ENCODE measurements around the gene ABHD2.

ABHD2 gene

GRCh38 chr15:89171136-89172072 lies 83.1 kb downstream of the ABHD2 start:
- DNase-seq, result peak; percentile 20

- DNase-seq, result no peak
Measured at GRCh38 chr15:89172921-89173320, 84.7 kb downstream of the ABHD2 start.

- DNase-seq, result no peak
Measured at GRCh38 chr15:89174476-89174875, 86.2 kb downstream of the ABHD2 start.

DNA sequence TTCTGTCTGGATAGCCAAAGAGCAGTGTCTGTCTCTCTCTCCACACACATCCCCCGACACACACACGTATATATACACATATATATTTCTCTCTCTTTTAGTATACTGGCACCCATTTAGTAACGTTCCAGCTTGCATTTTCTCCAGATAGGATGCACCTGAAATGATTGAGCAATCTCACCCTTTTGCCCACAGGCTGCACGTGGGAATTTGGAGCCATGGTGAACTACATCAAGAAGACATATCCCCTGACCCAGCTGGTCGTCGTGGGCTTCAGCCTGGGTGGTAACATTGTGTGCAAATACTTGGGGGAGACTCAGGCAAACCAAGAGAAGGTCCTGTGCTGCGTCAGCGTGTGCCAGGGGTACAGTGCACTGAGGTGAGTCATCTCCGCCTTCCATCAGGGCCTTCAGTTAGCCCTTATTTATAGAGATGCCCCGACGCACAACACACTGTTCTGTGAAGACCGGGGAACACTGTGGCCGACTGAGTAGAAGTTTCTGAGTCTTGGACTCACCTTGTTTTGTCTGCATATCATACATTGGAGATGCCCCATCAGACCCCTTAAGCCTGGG lies 87.4 kb downstream of the ABHD2 start:
- no peak for DNase-seq

DNA sequence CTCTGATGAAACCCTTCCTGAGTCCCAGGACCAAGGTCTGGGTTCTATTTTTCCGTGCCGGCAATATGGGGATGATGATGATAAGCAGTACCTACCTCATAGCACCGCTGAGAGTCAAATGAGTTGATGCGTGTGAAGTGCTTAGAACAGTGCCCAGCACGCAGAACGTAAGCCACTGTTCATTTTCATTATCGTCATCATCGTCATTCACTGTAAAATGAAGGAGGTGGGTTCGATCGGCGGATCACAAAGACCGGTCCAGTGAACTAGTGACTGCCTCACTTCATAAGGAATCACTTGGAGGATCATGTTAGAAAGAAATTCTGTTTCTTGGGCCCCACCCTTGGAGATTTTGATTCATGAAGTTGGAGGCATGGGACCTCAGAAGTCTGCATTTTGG lies 88.9 kb downstream of the ABHD2 start:
- DNase-seq, result no peak

DNA sequence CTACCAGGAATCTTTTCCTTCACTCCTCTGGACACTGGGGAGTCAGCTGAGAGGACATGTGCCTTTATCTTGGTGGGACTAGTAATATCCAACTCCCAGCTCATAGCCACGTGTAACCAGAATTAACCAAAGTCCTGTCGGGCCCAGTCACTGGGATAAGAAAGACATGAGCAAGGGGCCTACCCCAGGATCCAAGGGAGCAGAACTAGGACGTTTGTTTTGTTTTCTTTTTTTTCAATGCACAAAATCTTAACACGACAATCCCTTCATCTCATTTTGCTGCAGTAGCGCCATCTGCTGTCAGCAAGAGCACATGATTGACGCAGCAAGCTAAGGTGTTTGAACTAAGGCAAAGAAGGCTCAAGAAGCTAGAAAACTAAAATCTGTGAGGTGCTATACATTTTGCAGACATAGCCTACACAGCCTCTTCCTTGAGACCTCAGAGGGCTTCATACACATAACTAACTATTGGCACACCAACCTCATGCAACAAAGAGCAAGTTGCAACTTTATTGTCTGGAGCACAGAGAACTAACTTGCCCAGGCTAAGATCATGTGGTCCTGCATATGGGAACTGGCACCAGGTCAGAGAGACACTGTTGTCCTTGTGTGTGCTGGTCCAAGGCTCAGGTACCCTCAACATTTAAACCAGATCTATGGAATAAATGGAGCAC lies 89.5 kb downstream of the ABHD2 start:
- DNase-seq, result peak; percentile 57

DNA sequence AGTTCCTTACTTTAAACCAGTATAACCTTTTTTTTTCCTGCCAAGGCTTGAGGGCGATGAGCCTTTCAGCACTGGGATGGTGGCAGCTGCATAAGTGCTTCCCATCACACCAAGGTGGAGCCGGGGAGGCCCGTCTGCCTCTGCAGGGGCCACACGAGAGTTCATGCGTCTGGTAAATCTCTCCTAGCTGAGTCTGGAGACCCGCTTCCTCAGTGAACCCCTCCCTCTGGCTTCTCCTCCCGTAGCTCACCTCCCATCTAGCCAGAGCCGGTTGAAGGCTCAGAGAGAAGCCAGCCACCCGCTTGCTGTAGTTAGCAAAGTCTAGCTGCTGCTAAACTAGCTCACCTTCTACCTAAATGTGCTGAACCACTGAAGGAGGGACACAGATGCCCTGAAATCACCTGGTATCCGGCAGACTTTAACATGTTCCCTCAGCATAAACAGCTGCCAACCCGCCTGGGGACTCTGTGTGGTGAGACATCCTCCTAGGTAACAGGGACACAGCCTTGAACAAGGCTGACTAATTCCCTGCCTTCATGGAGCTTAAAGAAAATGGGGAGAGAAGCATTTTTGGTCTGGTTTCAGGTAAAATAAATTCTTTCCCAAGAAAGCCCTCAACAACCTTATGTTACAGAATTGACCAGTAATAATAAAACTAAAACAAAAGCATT lies 90.2 kb downstream of the ABHD2 start:
- DNase-seq, result no peak

DNA sequence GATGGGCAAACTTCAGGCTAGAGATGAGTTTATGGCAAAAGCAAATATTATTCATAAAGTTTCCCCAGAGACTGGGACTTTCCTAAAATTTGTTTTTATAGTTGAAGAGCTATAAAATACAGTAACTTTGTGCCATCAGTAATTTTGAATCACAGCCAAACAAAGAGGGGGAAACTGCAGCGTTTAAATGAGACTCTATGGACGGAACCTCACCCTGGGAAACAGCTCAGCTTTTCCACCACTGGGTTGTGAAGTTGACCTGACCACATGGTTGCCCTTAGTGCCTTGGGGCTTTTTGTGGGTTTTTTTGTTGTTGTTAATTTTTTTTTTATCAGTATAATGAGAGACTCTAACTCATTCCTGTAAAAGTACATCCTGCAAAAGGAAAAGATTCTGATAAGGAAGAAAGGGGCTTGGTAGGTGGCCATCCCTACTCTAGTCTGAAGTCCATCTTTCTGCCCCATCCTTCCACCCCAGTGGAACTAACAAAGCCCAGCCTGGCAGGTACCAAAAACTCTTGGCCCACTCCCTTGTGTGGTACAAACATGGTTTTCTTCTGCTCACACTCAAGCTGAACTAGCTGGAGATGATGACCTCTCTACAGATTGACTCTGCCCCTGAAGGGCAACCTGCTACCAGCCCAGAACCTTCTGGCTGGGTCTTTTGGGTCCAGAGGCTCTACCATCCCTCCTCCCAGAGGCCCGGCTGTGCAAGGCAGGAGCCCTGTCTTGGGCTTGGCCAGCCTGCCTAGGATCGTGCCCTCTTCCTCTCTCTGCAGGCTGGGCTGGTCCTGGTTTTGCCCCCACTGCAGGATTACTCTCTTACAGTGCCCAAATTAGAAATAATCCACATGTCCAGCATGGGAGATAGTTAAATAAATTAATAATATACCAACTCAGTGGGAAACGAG lies 92.0 kb downstream of the ABHD2 start:
- DNase-seq, result no peak

- no peak for DNase-seq
Measured at GRCh38 chr15:89184357-89184756, 96.1 kb downstream of the ABHD2 start.

DNA sequence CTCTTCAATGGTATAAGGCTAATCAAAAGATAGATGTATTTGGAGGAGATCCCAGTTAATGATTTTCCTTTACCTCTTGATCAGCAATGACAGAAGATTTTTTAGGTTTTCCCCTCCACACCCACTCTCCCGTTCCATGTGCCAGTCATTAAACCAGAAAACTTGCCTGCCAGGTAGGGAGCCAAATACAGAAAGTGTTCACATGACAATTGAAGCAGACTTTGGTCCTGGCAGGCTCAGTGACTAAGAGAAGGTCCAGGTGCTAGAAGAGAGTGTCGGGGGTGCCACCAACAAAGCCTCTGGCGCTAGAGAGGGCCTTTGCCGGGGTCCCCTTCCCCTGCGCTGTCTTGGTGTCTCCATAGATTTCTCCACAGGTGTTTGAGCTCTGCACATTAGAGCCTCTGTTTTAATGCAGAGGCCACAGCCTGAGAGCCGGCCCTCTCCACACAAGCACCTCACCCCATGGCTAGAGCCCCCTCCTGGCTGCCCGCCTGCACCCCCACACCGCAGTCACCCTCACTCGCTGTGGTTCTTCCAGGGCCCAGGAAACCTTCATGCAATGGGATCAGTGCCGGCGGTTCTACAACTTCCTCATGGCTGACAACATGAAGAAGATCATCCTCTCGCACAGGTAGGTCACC lies 96.8 kb downstream of the ABHD2 start:
- DNase-seq, result no peak

GRCh38 chr15:89186803-89187202 lies 98.5 kb downstream of the ABHD2 start:
- no peak for DNase-seq

- no peak for DNase-seq
Measured at GRCh38 chr15:89187301-89187985, 99.2 kb downstream of the ABHD2 start.

DNA sequence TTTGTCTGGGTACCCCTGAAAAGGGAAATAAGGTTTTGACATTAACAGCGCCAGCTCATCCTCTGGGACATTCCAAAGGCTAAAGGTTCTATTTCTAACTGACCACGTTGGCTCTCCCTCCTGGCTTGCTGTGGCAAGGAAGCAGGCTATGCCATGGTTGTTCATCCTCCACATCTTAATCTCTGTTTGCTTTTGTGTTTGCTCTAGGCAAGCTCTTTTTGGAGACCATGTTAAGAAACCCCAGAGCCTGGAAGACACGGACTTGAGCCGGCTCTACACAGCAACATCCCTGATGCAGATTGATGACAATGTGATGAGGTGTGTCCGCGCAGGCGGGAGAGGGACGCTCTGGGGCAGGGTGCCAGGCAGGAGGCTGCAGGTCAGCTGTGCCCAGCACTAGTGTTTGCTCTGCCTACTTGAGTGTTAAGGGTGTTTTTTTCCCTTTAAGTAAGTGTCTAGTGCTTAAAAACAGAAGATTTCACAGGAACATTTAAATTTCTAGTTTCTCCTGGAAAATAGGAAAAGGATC lies 99.8 kb downstream of the ABHD2 start:
- DNase-seq, result no peak

DNA sequence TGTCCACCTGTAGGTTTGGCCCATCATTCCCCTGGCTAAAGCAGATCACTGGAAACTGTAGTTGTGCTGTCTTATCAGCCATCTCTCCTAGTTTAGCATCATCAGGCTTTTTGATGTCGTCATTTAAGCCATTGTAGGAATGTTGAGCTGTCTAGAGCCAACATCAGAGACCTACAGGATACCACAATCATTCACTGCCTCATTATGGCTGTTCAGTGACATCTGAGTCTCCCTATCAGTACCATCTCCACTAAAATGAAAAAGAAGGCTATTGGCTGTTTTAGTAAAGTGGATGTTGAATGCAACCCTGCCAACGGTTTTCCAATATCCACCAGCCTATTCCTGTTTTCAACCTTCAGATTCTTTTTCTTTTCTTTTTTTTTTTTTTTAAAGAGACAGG lies 103.9 kb downstream of the ABHD2 start:
- DNase-seq, result no peak

- no peak for DNase-seq
Measured at GRCh38 chr15:89192766-89193165, 104.5 kb downstream of the ABHD2 start.

DNA sequence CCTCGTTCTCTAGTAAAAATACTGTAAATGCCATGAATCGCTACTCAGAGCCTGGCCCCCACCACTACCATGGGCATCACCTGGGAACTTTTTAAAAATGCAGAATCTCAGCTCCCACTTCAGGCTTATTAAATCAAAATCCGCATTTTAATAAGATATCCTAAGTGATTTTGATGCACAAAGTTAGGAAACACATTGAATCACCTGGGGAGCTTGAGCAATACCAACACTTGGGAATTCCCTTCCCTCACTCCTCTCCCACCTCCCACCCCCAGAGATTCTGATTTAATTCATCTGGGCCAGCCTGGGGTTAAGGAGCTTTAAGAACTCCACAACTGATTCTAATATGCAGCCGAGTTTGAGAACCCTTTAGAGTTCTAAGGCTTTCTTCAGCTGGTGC lies 106.4 kb downstream of the ABHD2 start:
- DNase-seq, result no peak

- no peak for DNase-seq
Measured at GRCh38 chr15:89195836-89196235, 107.6 kb downstream of the ABHD2 start.

GRCh38 chr15:89196241-89196640 lies 108.0 kb downstream of the ABHD2 start:
- DNase-seq, result no peak

- DNase-seq, result no peak
Measured at GRCh38 chr15:89196994-89197393, 108.7 kb downstream of the ABHD2 start.

- no peak for DNase-seq
Measured at GRCh38 chr15:89197503-89197971, 109.3 kb downstream of the ABHD2 start.

- no peak for DNase-seq
Measured at GRCh38 chr15:89198196-89198595, 109.9 kb downstream of the ABHD2 start.

All from activated CD8-positive, alpha-beta memory T cell treated with anti-CD3 and anti-CD28 coated beads, Interleukin-2, amount 50 U/mL, for 4 hours (primary cell).